ENCODE measurements around the gene DQX1.

The DQX1 gene

DNA sequence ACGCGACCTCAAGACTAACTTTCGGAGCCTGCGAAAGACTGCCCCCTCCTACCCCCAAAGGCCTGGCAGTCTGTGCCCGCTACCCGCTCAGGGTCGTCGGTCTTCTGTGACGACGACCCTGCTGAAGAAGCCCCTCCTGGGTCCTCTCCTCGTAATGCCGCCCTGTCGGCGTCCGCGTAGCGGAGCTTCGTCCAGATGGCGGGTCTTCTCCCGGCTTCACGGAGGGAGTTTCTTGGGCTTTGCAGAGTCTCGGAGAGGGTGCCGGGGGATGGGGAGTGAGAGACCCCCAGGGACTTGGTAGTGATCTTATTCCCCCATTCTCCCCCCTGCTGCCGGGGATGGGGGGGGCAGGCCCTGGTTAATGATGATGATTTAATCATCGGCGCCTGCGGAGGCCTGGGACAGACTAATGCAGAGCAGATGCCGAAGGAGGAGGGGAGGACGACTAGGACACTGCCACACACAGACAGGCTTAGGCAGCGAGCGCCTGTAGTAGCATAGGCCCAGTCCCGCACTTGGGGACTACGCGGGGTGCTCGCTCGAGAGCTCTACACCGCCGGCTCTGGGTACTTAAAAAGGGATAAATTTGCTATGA is 18.0 kb downstream of the DQX1 start:
- DNase-seq: peak; percentile 67

DNA sequence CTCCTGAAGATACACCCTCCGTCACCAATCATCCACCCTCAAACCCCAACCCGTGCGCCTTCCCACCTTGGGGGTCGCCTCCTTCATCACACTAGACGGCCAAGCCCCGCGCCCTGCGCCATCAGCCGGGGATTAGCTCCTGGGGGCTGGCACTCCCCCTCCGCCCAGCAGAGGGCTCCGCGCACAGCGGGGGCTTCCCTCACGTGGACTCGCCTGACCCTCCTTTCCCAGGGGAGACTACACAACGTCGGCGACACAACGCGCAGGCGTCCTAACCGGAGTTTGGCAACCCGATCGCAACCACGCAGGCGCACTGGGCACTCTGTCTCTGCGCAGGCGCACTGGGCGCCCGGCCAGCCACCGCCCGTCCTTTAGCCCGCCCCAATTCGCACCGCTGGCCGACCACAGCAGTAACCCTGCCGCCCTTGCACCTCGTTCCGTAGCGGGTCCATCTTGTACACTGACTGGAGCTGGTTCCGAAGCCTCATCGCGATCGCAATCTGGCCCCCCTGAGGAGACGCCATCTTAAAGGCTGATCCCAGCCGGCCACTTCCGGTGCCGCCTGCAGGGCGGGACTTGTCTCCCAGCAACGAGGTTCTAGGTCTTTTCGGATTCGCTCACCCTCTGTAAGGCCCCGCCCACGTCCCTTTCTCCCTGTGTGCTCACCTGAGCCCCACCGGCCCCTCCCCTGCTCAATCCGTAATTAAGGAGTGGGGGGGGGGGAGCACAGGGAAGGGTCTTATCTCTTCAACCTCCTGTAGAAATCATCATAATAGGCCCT is 18.7 kb downstream of the DQX1 start, which contains the start of gene PCGF1:
Gene PCGF1 (minus strand): TSS at position 551 of the 781 bp plus-strand sequence. CDS start 27 bp downstream, at position 524.
- DNase-seq: peak; percentile 99

DNA sequence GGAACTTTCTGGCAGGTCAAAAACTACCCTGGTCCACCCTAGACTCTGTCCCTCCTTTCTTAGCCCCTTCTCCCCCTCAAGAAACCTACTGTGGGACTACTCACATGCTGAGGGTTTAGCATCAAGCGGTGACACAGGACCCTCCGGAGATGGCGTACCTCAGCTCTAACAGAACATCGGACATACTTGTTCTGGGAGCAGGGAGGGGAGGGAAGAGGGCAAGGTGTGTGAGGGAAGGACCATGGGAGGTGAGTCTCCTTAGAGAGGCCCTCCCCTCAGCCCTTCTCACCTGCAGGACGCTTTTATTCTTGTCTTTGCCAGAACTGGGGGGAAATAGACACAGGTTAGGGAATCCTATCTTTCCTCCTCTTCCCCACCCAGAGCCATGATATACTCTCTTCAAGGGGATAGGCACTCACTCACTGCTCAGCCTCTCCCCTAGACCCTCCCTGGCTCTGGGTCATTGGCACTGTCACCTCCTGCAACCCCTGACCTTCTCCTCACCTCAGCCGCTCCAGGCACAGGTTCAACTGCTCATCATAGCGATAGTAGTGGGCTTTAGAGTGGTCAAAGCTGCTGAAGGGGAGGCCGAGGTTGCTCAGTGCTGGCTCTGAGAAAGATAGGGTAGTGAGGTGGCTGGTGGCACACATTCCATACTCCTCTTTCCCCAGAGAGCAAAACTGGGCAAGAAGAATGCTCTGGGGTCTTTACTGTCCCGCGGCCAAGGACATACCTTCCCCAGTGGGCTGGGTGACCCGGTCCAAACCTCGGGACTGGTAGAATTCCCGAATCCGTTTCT is 20.4 kb downstream of the DQX1 start:
- no peak for DNase-seq

DNA sequence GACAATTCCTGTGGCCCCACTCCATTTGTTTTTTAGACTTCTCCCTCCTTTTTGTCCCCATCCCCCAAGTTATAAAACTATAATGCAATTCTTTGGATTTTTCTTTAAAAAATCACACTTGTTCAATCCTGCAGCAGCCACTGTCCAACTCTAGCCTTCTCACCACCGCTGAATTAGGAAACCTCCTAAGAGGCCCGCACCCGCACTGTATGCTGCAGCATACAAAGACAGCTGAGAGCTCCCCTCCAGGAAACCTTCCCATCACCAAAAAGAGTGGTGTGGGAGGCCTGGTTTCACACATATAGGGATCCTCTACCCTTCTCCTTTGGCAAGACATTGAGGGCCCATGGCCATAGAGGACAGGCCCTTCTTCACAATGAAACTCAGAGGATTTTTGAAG is 21.4 kb downstream of the DQX1 start:
- DNase-seq: no peak

DNA sequence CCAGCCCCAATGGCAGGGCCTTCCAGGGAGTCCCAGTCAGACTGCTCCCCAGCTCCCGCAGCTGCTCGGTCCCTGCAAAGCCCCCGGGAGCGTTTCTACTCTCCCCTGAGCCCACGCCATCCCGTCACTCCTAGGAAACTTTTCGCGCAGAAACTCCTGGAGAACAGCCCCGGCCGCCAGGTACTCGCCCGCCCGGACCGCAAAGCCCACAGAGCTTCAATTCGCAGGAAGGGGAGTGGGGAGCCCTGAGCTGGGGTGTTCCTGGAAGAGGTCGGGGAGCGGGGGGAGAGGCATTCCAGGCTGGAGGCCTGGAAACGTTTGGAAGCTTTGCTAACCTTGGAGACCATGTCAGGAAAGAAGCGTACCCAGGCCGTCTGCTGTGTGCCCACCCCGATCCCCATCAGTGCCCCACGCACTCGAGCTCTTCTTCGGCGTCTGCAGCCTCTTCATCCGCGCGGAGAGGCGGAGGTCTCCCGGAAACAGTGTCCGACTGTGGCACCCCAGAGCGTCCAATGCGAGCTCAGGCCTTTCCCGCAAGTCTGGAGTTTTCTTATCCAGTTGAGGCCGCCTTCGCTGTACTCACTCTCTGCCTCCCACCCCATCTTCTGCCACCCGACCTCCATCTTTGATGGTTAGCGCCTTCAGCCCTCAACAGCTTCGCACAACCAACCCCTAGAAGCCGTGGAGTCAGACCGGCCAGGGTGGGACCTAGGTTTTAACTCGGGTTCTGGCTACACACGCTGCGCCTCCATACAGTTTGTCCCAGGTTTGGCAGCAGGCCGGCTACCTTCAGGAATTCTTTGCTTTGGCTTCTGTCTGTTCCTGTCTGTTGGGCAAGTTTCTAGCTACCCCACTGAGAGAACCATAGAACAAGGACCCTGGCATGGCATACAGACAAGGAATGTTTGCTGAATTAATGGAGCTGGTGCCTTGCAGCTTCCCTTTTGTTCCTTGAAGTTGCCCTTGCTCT is 22.2 kb downstream of the DQX1 start:
- DNase-seq: no peak

DNA sequence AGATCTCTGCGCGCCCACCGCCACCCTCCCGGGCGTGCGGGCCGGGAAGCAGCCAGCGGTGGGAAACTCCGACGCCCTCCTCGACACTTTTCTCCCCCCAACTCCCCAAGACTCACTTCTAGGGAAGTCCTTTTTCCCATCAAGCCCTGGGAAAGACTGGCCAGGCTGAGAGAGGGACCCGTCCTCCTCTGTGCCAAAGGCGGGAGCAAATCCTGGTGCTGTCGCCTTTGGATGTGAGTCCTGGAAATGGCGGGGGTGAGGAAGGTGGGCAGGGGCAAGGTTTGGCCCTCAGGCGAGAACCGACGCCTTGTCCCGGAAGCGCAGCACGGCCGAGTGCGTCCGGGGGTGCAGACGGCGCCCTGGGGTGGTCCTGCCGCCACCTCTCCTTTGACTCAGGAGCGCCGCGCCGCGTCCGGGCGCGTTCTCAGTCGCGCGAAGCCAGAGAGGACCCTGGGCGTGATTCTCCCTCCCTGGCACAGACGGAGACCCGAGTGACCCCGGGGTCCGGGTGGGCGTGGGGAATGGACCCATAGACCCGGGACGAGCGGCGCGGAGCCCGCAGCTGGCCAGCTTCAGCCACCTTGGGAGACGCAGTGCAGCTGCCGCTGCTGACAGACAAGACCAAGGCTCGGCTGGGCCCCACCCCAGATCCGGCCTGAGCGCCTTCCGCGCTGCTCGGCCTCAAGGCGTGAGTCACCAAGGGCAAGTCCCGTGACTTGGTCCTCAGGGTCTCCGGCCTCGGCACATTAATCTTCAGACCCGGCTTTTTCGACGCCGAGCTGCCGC is 23.1 kb downstream of the DQX1 start:
- DNase-seq: peak; percentile 76

DNA sequence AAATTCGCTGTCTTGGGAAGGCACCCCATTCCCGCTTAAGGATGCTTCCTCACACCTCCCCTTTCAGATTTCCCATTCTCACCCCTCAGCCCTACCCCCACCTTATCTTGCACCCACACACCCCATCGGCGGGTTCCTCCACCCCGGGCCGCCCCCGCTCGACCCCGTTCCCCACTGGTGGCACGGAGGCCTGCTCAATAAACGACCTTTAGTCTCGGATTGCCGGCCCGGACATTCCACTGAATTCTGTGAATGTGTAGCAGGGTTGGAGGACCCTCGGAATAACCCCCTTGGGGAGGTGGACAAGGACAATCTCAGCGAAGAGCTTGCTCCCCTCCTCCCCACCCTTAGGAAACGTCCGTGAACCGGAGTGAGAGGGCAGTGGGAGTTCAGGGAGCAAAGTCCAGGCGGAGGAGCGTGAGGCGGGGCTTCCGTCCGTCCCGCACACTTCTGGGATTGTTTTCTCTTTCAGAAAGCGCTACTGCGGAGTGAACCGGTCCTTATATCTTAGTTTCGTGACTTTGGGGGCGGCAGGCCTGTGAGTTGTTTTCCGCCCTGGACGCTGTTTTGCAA is 23.8 kb downstream of the DQX1 start:
- DNase-seq: no peak

DNA sequence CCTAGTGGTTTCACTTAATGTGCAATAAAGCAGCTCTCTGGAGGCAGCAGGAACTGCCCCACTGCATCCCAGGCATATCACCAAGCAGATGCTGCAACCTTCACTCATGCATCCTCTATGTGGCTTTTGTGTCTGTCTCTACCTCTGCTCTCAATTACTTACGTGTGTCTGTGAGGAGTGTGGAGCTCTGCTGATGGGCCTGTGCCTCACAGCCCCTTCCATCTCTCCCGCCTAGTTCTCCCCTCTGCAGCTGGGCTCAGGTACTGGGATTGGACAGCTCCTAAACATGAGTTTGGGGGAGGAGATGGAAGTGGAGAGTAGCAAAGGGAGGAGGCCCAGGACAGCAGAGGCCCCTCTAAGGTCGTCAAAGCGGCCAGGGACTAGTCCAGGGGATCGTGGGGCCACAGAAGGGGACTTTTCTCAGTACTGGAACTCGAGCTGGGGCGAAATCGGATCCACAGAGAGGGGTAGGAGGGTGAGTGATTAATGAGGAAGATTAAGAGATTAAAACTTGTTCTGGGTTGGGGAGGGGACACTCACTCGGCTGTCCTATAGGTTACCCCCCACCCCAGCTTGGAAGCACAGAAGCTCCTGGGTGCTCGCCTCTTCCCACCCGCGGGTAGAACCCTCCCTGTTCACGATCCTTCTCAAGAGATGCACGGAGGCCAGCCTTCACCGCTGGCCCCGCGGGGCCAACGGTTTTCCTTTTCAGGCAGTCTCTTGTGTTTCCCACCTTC is 24.5 kb downstream of the DQX1 start:
- DNase-seq: no peak

DNA sequence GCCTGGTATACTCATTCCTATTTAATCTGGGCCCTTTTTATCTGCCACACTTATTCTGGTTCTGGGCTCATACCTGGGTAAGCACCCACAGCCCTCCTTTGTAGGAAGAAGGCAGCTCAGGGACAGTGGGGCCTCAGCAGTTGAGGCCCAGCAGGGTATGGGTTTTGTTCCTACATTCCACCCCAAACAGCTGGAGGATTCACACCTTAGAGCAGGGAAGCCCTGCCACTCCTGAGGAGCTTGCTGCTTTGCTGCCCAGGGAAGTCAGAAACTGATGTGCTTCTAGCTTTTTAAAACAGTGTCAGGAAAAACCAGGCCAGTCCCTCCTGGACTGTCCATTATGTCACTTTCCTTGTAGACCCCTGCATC is 25.5 kb downstream of the DQX1 start:
- no peak for DNase-seq

DNA sequence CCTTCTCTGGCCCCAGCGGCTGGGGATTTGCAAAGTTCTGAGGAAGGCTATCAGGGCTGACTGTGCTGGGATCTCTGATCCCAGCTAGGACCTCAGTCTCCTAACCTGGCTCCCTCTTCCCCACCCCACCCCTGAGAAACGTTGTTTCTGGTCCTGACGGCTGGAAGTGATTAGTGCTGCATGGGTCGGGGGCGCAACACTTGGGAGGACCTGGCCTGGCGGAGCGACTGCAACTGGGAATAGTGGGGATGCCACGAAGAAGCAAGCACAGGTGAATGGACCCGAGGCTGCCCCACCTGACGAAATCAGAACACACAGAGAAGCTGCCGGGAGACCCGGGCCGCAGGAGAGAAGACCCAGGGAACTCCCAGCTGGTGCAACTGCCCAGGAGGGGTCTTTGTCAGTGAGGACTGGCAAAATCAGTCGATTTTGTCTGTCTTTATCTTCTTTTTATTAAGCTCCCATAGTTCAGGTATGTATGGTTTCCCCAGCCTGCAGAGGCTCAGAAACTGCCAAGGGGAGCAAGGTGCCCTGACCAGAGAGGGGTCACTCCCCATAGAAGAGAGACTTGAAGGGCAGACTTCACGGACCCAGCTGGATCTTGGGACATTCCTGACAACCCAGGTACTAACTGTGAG is 26.0 kb downstream of the DQX1 start:
- no peak for DNase-seq

DNA sequence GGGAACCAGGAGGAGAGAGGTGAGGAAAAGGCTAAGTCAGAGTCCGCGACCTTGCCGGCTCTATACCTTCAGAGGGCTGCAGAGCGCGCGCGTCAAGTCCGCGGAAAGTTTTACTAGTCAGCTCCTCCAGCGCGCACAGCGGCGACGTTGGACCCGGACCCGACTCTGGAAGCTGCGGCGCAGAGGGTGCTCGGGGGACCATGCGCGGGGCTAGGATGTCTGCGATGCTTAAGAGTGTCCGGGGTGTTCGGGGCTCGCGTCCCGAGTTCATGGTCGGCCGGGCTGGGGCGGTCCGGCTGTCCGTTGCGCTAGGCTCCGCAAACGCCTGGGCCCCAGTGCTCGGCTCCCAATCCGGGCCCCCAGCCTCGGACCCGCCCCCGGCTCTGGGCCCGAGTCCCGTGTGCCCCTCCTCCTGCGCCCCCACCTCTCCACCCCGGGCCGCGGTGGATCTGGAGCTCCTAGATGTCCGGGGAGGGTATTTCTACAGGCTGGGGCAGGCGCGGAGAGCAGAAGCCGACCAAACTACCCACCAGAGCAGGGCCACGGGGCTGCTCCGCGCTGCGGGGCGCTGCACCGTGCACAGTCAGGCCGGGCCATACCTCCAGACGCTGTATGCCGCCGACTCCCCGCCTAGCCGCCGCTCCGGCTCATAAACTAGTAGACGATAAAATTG is 26.6 kb downstream of the DQX1 start, which contains the start of gene LBX2:
Gene LBX2 (minus strand): TSS at position 337 of the 673 bp plus-strand sequence. CDS start 66 bp downstream, at position 271.
- DNase-seq: peak; percentile 58

DNA sequence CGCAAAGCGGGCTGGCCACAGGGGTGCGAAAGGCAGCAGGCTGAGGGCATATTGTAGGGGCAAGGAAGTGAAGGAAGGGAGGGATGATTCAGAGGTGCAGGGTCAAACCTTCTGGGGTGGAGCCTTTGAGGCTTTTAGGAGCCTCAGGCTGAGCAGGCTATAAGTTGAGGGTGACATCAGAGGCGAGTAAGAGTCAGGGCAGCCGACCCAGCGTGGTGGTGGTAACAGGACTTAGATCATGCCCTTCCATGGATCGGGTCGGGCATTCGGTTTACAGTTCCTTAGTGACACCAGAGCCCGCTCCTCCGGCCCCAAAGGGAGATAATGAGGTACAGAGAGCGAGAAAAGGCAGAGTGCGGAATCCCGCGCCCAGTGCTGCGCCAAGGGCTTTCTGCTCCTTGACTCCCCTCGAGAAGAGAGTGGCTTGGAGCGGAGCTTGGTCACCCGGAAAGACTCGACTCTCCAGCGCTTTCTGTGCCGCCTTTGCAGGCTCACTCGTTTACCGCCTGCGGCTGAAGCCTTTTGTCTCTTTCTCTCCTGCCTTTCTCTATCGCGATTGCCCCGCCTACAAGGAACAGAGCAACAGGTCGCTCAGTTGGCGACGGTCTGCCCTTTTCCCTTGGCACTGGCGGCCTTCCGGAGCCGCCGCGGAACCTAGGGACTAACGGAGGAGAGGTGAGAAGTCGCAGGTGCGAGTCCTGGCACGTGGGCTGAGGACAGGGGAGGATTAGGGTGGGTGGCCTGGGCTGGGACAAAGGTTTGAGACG is 27.3 kb downstream of the DQX1 start:
- DNase-seq: no peak

DNA sequence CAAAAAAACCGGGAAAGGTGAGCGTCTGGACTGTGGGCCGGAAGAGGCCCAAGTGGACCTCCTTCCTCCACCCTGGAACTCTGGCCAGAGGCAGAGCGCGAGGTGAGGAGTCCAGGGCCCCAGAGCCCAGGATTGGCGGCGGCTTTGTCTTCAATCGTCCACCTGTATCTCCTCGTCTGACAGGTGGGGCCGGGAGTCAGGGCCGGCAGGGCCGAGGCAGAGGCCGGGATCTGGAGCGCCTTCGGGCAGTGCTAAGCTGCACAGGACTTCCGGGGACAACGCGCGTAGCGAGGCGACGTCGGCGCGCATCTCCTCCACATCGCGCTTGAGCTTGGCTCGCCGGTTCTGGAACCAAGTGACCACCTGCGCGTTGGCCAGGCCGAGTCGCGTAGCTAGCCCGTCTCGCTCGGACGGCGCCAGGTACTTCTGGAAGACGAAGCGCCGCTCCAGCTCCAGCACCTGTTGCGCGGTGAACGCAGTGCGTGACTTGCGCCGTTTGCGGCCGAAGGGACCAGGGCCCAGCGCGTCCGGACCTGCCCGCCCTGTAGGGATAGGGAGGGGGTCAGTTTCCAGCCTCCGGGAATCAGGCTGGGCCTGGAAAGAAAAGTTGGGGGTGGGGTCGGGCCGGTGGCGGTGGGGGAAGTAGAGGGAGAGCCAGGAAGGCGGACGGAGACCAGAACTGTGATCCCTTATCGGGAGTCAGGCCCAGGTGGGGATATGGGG is 28.1 kb downstream of the DQX1 start:
- DNase-seq: no peak

DNA sequence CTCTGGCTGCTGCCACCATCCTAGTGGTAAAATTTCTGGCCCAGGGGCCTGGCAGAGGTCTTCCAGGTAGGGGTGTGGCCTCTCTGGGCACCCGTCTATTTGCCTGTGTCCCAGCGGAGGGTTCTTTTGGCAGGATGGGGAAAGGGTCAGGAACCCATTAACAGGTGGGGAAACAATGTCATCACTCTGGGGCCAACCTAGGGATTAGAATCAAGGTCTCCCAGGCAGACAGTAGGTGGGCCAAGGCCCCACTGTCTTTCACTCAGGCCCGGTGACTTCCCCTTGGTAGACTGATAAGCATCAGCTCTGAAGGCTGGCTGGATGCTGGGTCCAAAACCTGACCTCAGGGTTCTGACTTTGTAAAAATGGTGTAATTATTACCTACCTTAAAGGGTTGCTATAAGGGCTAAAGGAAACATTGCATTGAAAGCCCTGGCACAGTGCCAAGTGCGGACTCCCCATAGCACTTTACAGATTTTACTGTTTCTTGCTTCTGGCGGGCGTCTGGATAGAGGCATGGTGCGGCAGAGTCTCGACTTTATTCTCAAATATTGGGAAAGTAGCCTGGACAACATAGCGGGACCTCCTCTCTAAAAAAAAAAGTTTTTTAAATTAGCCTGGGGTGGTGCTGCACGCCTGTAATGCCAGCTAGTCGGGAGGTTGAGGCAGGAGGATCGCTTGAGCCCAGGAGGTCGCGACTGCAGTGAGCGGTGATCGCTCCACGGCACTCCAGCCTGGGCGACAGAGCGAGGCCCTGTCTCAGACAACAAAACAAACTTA is 28.8 kb downstream of the DQX1 start:
- DNase-seq: no peak

DNA sequence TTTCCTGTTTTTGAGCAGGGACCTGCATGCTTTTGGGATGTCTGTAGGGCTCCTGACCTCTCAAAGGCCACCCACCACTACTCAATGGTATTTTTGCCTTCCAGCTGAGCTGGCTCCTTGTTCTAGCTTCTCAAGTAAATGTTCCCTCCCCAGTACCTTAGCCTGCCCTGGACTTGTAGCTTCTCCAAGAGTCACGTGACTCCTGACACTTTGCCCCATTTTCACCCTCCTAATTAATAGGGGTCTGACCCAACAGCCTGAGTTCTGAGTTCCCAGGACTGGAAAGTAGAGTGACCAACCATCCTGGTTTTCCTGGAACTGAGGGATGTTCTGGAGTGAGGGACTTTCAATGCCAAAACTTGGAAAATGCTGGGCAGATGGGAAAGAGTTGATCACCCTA is 30.6 kb downstream of the DQX1 start:
- no peak for DNase-seq

DNA sequence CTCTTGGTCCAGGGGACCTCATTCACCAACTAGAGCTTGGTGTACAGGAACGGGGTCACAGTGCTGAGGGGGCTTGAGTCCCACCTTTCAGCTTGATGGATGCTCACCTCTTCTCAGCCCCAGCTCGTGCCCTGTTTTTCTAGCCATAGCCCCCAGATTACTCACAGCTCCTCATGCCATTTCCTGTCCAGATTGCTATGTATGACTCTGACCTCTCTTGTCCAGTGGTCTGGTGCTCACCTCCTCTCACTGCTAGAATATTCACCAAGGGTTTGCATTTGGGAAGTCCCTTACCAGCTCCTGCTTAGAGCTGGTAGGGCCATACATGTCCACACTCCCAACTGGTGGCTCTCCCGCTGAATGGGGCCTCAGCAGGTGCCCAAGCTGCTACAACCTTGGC is 32.5 kb downstream of the DQX1 start:
- DNase-seq: no peak

Data from left hindlimb (tissue), 1 donor.